Peyer's patch (tissue), 4 donors: Measurements from ENCODE around the gene ELOVL6.

ENCODE experiments used
- CTCF ChIP-seq, 6 experiments: fragments of 450-650 bp in 4 of 6; fragments of 200-600 bp in 2 of 6; sonication (generic) in 1 of 6; IDR thresholded peaks; one replicate each; pipeline ENCODE4 v1.5.1; 2017 to 2019; ENCODE audit warnings: antibody characterized with exemption in 6 of 6, mild to moderate bottlenecking in 3 of 6, moderate library complexity in 1 of 6
- POLR2A ChIP-seq, 2 donors: fragments of 450-650 bp; IDR thresholded peaks; one replicate each; pipeline ENCODE4 v1.5.1; 2017; ENCODE audit warnings: antibody characterized with exemption in 2 of 2, mild to moderate bottlenecking in 2 of 2, moderate library complexity in 2 of 2

- TF ChIP-seq CTCF (IDR thresholded peaks at IDR 0.05) = no peak
- no peak for TF ChIP-seq POLR2A (IDR thresholded peaks at IDR 0.05)
These were observed 64.0 kb downstream of the ELOVL6 start for GRCh38 chr4:110134269-110134869.
